MM.1S (cell line): ENCODE measurements around the gene BICC1.

Source experiments
- DNase-seq: peaks from one replicate; pipeline ENCODE4 v3.0.0-alpha.2; 2015
- H2AFZ ChIP-seq: fragments of 300-600 bp; sonication (generic); 2 replicates; pipeline ENCODE4 v1.6.0; 2016; ENCODE audit warnings: antibody characterized with exemption, low read length
- H3F3A ChIP-seq: fragments of 300-600 bp; sonication (generic); 2 replicates; pipeline ENCODE4 v1.6.1; 2016; ENCODE audit warnings: mild to moderate bottlenecking, antibody characterized with exemption, low read length, moderate library complexity, mixed read lengths; ENCODE audit not compliant: insufficient read depth
- H3K27ac ChIP-seq: fragments of 300-600 bp; sonication (generic); 2 replicates; pipeline ENCODE4 v1.5.1; 2016; ENCODE audit warnings: mild to moderate bottlenecking, low read length
- H3K27me3 ChIP-seq: fragments of 300-600 bp; sonication (generic); replicated peaks from 2 replicates; pipeline ENCODE4 v1.6.0; 2016; ENCODE audit warnings: low read length; ENCODE audit not compliant: insufficient read depth
- H3K36me3 ChIP-seq: fragments of 300-600 bp; sonication (generic); replicated peaks from 2 replicates; pipeline ENCODE4 v1.6.1; 2016; ENCODE audit warnings: mild to moderate bottlenecking, low read length, mixed read lengths; ENCODE audit not compliant: insufficient read depth
- H3K4me1 ChIP-seq: fragments of 300-600 bp; sonication (generic); 2 replicates; pipeline ENCODE4 v1.6.1; 2016; ENCODE audit warnings: low read length, mixed read lengths
- H3K4me2 ChIP-seq: fragments of 300-600 bp; sonication (generic); 2 replicates; pipeline ENCODE4 v1.6.0; 2016; ENCODE audit warnings: low read depth, low read length
- H3K4me3 ChIP-seq: fragments of 300-600 bp; sonication (generic); 2 replicates; pipeline ENCODE4 v1.5.1; 2016; ENCODE audit warnings: low read length, mixed read lengths
- H3K79me2 ChIP-seq: fragments of 300-600 bp; sonication (generic); 2 replicates; pipeline ENCODE4 v1.6.1; 2016; ENCODE audit warnings: mixed run types, low read length, mixed read lengths
- H3K9ac ChIP-seq: fragments of 300-600 bp; sonication (generic); 2 replicates; pipeline ENCODE4 v1.6.1; 2016; ENCODE audit warnings: low read length, mixed read lengths
- H3K9me2 ChIP-seq: fragments of 300-600 bp; sonication (generic); replicated peaks from 2 replicates; pipeline ENCODE4 v1.6.1; 2016; ENCODE audit warnings: mild to moderate bottlenecking, low read length, mixed read lengths; ENCODE audit not compliant: insufficient read depth
- H3K9me3 ChIP-seq: fragments of 300-600 bp; sonication (generic); replicated peaks from 2 replicates; pipeline ENCODE4 v1.6.1; 2016; ENCODE audit warnings: mild to moderate bottlenecking, low read length, mixed read lengths; ENCODE audit not compliant: insufficient read depth
- H4K20me1 ChIP-seq: fragments of 300-600 bp; sonication (generic); 2 replicates; pipeline ENCODE4 v1.6.1; 2016; ENCODE audit warnings: mild to moderate bottlenecking, low read length, moderate library complexity, mixed read lengths; ENCODE audit not compliant: insufficient read depth
- EZH2 ChIP-seq: fragments of 300-600 bp; sonication (generic); optimal IDR thresholded peaks from 2 replicates; pipeline ENCODE3; 2017; ENCODE audit warnings: low read depth, mild to moderate bottlenecking, antibody characterized with exemption, low read length, mixed read lengths
- EZH2phosphoT487 ChIP-seq: fragments of 300-600 bp; sonication (generic); IDR thresholded peaks from 2 replicates; pipeline ENCODE4 v1.6.1; 2018; ENCODE audit warnings: antibody characterized with exemption, low read length
- TF ChIP-seq, protein P1 (sequence below): fragments of 300-600 bp; sonication (generic); IDR thresholded peaks from 2 replicates; pipeline ENCODE4 v1.5.1; 2016; ENCODE audit warnings: antibody characterized with exemption, low read length, mixed read lengths

BICC1 gene

GRCh38 chr10:58758321-58758720 is 245.6 kb downstream of the BICC1 start:
- no peaks in the 10 kb centered on the region for H3K36me3 ChIP-seq
- peak overlapping the region; percentile 3; the same call in 1 of the 2 replicates for H3K4me2 ChIP-seq
- no peaks in the 10 kb centered on the region for H3K79me2 ChIP-seq
- H3F3A ChIP-seq: peaks cover 19% of the 10 kb centered on the region
- H2AFZ ChIP-seq: no peak overlapping the region
- H3K27ac ChIP-seq: no peak overlapping the region
- TF ChIP-seq EZH2phosphoT487 (no peak), EZH2 (no peak)
- TF ChIP-seq, protein P1, sequence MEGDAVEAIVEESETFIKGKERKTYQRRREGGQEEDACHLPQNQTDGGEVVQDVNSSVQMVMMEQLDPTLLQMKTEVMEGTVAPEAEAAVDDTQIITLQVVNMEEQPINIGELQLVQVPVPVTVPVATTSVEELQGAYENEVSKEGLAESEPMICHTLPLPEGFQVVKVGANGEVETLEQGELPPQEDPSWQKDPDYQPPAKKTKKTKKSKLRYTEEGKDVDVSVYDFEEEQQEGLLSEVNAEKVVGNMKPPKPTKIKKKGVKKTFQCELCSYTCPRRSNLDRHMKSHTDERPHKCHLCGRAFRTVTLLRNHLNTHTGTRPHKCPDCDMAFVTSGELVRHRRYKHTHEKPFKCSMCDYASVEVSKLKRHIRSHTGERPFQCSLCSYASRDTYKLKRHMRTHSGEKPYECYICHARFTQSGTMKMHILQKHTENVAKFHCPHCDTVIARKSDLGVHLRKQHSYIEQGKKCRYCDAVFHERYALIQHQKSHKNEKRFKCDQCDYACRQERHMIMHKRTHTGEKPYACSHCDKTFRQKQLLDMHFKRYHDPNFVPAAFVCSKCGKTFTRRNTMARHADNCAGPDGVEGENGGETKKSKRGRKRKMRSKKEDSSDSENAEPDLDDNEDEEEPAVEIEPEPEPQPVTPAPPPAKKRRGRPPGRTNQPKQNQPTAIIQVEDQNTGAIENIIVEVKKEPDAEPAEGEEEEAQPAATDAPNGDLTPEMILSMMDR: no peak
- no peaks in the 10 kb centered on the region for H4K20me1 ChIP-seq
- H3K9me3 ChIP-seq: no peaks in the 10 kb centered on the region
- H3K9me2 ChIP-seq: no peaks in the 10 kb centered on the region
- H3K4me1 ChIP-seq: peaks cover 33% of the 10 kb centered on the region
- H3K4me3 ChIP-seq: no peak overlapping the region
- no peak overlapping the region for H3K9ac ChIP-seq
- DNase-seq: no peak
- no peaks in the 10 kb centered on the region for H3K27me3 ChIP-seq

- no peak for TF ChIP-seq EZH2phosphoT487
- TF ChIP-seq, protein P1: no peak
- Histone ChIP-seq H2AFZ (no peak overlapping the region), H3K27ac (no peak overlapping the region)
Observed at GRCh38 chr10:58764087-58764747, 251.5 kb downstream of the BICC1 start.

GRCh38 chr10:58765910-58766309 is 253.2 kb downstream of the BICC1 start:
- Histone ChIP-seq H3K9me2 (no peaks in the 10 kb centered on the region), H3K27ac (no peak overlapping the region), H3F3A (no peaks in the 10 kb centered on the region), H3K9ac (no peak overlapping the region), H3K36me3 (no peaks in the 10 kb centered on the region), H3K9me3 (no peaks in the 10 kb centered on the region), H4K20me1 (no peaks in the 10 kb centered on the region), H3K79me2 (no peaks in the 10 kb centered on the region), H3K27me3 (no peaks in the 10 kb centered on the region), H2AFZ (no peak overlapping the region), H3K4me3 (no peak overlapping the region), H3K4me2 (no peak overlapping the region), H3K4me1 (no peaks in the 10 kb centered on the region)
- TF ChIP-seq, protein P1: no peak
- DNase-seq: no peak

More at GRCh38 chr10:58764087-58764747, 251.5 kb downstream of the BICC1 start:
- no peak for DNase-seq
- Histone ChIP-seq H3F3A (no peaks in the 10 kb centered on the region), H3K9me3 (no peaks in the 10 kb centered on the region), H3K36me3 (no peaks in the 10 kb centered on the region), H3K9ac (no peak overlapping the region), H4K20me1 (no peaks in the 10 kb centered on the region), H3K79me2 (no peaks in the 10 kb centered on the region), H3K4me1 (no peaks in the 10 kb centered on the region), H3K4me3 (no peak overlapping the region), H3K9me2 (no peaks in the 10 kb centered on the region), H3K27me3 (no peaks in the 10 kb centered on the region), H3K4me2 (no peak overlapping the region)
